ENCODE measurements around the gene GRIK4.

Gene GRIK4

GRCh38 chr11:120878781-120879180 lies 367.2 kb downstream of the GRIK4 start:
- TF ChIP-seq POLR2AphosphoS5 (IDR thresholded peaks at IDR 0.05; ENCODE audit: low read depth) (no peak), GABPA (IDR thresholded peaks at IDR 0.05; ENCODE audit: low read depth) (no peak)
- TF ChIP-seq, protein P1, sequence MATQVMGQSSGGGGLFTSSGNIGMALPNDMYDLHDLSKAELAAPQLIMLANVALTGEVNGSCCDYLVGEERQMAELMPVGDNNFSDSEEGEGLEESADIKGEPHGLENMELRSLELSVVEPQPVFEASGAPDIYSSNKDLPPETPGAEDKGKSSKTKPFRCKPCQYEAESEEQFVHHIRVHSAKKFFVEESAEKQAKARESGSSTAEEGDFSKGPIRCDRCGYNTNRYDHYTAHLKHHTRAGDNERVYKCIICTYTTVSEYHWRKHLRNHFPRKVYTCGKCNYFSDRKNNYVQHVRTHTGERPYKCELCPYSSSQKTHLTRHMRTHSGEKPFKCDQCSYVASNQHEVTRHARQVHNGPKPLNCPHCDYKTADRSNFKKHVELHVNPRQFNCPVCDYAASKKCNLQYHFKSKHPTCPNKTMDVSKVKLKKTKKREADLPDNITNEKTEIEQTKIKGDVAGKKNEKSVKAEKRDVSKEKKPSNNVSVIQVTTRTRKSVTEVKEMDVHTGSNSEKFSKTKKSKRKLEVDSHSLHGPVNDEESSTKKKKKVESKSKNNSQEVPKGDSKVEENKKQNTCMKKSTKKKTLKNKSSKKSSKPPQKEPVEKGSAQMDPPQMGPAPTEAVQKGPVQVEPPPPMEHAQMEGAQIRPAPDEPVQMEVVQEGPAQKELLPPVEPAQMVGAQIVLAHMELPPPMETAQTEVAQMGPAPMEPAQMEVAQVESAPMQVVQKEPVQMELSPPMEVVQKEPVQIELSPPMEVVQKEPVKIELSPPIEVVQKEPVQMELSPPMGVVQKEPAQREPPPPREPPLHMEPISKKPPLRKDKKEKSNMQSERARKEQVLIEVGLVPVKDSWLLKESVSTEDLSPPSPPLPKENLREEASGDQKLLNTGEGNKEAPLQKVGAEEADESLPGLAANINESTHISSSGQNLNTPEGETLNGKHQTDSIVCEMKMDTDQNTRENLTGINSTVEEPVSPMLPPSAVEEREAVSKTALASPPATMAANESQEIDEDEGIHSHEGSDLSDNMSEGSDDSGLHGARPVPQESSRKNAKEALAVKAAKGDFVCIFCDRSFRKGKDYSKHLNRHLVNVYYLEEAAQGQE (IDR thresholded peaks at IDR 0.05; ENCODE audit: insufficient replicate concordance, low read depth) = no peak
- TF ChIP-seq, protein P2, sequence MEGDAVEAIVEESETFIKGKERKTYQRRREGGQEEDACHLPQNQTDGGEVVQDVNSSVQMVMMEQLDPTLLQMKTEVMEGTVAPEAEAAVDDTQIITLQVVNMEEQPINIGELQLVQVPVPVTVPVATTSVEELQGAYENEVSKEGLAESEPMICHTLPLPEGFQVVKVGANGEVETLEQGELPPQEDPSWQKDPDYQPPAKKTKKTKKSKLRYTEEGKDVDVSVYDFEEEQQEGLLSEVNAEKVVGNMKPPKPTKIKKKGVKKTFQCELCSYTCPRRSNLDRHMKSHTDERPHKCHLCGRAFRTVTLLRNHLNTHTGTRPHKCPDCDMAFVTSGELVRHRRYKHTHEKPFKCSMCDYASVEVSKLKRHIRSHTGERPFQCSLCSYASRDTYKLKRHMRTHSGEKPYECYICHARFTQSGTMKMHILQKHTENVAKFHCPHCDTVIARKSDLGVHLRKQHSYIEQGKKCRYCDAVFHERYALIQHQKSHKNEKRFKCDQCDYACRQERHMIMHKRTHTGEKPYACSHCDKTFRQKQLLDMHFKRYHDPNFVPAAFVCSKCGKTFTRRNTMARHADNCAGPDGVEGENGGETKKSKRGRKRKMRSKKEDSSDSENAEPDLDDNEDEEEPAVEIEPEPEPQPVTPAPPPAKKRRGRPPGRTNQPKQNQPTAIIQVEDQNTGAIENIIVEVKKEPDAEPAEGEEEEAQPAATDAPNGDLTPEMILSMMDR (IDR thresholded peaks at IDR 0.05; ENCODE audit: insufficient read depth, low read length) = no peak
- no peak for DNase-seq (ENCODE audit: low read depth in 1 of 2, low spot score in 1 of 2)
- no peak overlapping the region for H3K27ac ChIP-seq (replicated peaks)
- peaks cover 9% of the 10 kb centered on the region for H3K27me3 ChIP-seq (ENCODE audit: insufficient read depth, poor library complexity, severe bottlenecking)
- H3K4me3 ChIP-seq (replicated peaks; ENCODE audit: insufficient read depth, low read length) = no peak overlapping the region

DNA sequence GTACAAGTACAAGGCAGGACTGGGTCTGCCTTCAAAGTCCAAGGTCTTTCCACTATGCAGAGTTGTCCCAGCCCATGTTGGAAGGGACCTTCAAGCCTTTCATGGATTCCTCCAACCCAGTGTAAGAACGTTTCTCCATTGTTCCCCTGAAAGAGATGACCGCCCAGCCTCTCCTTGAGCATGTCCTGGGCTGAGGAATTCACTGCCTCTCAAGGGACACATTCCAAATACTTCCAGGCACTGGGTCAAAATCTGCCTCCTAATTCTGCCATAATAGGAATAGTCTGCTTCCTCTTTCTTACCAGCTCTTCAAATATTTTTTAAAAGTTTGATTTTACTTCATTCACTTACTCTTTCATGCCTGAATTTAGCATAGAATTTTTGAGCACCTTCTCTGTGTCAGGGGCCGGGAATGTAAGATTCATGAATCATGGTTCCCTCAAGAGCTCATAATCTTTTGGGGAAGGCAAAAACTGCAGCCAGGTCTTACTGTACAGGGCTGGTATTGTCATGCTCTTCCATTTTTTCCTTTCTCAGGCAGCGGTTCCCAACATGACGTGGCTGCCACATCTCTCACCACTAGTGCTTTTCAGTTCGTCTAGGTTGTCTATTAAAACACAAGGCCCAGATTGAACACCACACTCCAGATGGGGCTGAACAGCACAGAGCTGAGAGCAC lies 369.1 kb downstream of the GRIK4 start:
- no peak for DNase-seq (ENCODE audit: low read depth in 1 of 2, low spot score in 1 of 2)

DNA sequence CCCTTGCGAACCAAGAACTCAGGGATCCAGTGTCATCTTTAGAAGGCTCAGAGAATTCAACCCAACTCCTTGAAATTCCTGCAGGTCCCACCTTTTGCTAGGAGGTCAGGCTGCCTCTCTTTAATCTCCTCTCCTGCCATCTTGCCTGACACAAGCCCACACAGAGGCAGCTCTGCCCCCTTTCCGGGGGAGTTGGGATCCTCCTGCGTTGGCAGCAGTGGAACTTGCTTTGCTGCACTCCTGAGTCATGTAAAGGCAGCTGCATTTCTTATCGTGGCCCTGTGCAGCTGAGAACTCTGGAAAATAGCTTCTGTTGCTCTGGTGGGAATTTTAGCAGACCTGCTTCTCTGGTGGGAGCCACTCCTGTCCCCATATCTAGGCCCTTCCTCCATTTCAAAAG lies 370.0 kb downstream of the GRIK4 start:
- Histone ChIP-seq H3K27me3 (ENCODE audit: insufficient read depth, poor library complexity, severe bottlenecking) (peaks cover 9% of the 10 kb centered on the region), H3K27ac (replicated peaks) (no peak overlapping the region), H3K4me3 (replicated peaks; ENCODE audit: insufficient read depth, low read length) (no peak overlapping the region)
- DNase-seq (ENCODE audit: low read depth in 1 of 2, low spot score in 1 of 2) = no peak
- no peak for TF ChIP-seq POLR2AphosphoS5 (IDR thresholded peaks at IDR 0.05; ENCODE audit: low read depth)
- TF ChIP-seq, protein P1 (IDR thresholded peaks at IDR 0.05; ENCODE audit: insufficient replicate concordance, low read depth) = no peak
- TF ChIP-seq GABPA (IDR thresholded peaks at IDR 0.05; ENCODE audit: low read depth) = no peak
- TF ChIP-seq, protein P2 (IDR thresholded peaks at IDR 0.05; ENCODE audit: insufficient read depth, low read length) = no peak
- no peak for TF ChIP-seq SPI1 (IDR thresholded peaks at IDR 0.05; ENCODE audit: borderline replicate concordance, low read depth)

More for the DNA sequence above, 369.1 kb downstream of the GRIK4 start:
- TF ChIP-seq, protein P2 (IDR thresholded peaks at IDR 0.05; ENCODE audit: insufficient read depth, low read length) = no peak
- TF ChIP-seq POLR2AphosphoS5 (IDR thresholded peaks at IDR 0.05; ENCODE audit: low read depth) (no peak), GABPA (IDR thresholded peaks at IDR 0.05; ENCODE audit: low read depth) (no peak), SPI1 (IDR thresholded peaks at IDR 0.05; ENCODE audit: borderline replicate concordance, low read depth) (no peak)
- TF ChIP-seq, protein P1 (IDR thresholded peaks at IDR 0.05; ENCODE audit: insufficient replicate concordance, low read depth) = no peak
- H3K4me3 ChIP-seq (replicated peaks; ENCODE audit: insufficient read depth, low read length) = no peak overlapping the region
- no peak overlapping the region for H3K27ac ChIP-seq (replicated peaks)
- peaks cover 9% of the 10 kb centered on the region for H3K27me3 ChIP-seq (ENCODE audit: insufficient read depth, poor library complexity, severe bottlenecking)
